Measurements from ENCODE around the gene ANKRD29. TPM values are rescaled to one million over a fixed set of nuclear protein-coding genes. Genes with fewer than 3 reads are reported as not detected.

ANKRD29 gene
- total and polyA plus RNA-seq, 2 of the 4 experiments (the other 2 are of a cell fraction), result 0.18 to 0.31 TPM

GRCh38 chr18:23710946-23711345 is 48.2 kb upstream of the ANKRD29 start:
- intact Hi-C loops (cut with micrococcal nuclease), result no loop called here
- Histone ChIP-seq H4K91ac (ENCODE audit: insufficient read depth, low read depth, low read length) (no peak overlapping the region), H2BK120ac (ENCODE audit: low read depth, low read length) (no peak overlapping the region), H3K9me3 (ENCODE audit: control insufficient read depth, insufficient read depth, low read length) (peaks cover 5% of the 10 kb centered on the region; the same call in 1 of the 2 replicates), H3K9me1 (ENCODE audit: insufficient read depth, low read length) (no peaks in the 10 kb centered on the region), H3K18ac (ENCODE audit: low read depth, low read length) (no peak overlapping the region), H2AK9ac (replicated peaks; ENCODE audit: low read depth, low read length, poor library complexity) (no peak overlapping the region), H4K5ac (ENCODE audit: low read depth, low read length) (no peak overlapping the region), H2AFZ (replicated peaks; ENCODE audit: low read length, poor library complexity) (no peak overlapping the region), H3K4me2 (ENCODE audit: low read depth, low read length) (no peak overlapping the region), H4K20me1 (ENCODE audit: insufficient read depth, low read length) (no peaks in the 10 kb centered on the region), H2BK20ac (ENCODE audit: low read depth, low read length) (no peak overlapping the region), H3K9ac (ENCODE audit: low read depth, low read length) (no peak overlapping the region), H3K27me3 (ENCODE audit: control insufficient read depth, insufficient read depth, low read length) (no peaks in the 10 kb centered on the region), H2BK15ac (ENCODE audit: low read depth, low read length) (no peak overlapping the region), H3K36me3 (ENCODE audit: control insufficient read depth, insufficient read depth, low read length) (no peaks in the 10 kb centered on the region), H3K4me3 (ENCODE audit: insufficient read depth, low read depth, low read length) (no peak overlapping the region), H3K4me1 (ENCODE audit: control insufficient read depth, insufficient read depth, low read length) (no peaks in the 10 kb centered on the region), H3K14ac (replicated peaks; ENCODE audit: low read depth, low read length) (no peak overlapping the region), H3K79me1 (ENCODE audit: low read depth in 1 of 2, low read length in 2 of 2) (no peaks in the 10 kb centered on the region), H3K56ac (ENCODE audit: extremely low read depth, insufficient read depth, low read length) (no peak overlapping the region), H4K8ac (ENCODE audit: low read depth in 2 of 2, low read length in 2 of 2) (no peak overlapping the region), H2BK5ac (ENCODE audit: low read depth, low read length, poor library complexity, severe bottlenecking) (no peak overlapping the region), H3K27ac (ENCODE audit: insufficient read depth, low read length) (no peak overlapping the region), H2AK5ac (ENCODE audit: low read depth, low read length) (no peak overlapping the region), H3K23ac (ENCODE audit: low read depth, low read length) (no peak overlapping the region), H3K4ac (ENCODE audit: low read depth, low read length) (no peak overlapping the region)
- POLR2A ChIA-PET (ENCODE audit: unreplicated experiment), result interaction anchor here (0.6 kb wide), 1 partner anchor 14 kb away, joined by 11 read pairs; no protein-coding TSS in a partner anchor
- TF ChIP-seq CHD1 (IDR thresholded peaks at IDR 0.05; ENCODE audit: low read depth, low read length), result no peak
- no CpG with 5 or more reads among the region's 1 CpG for WGBS, 2 experiments (ENCODE audit: extremely low coverage in 2 of 2, insufficient read length in 1 of 2)
- BruUV-seq (replicated peaks), result no TSS peak
- in situ Hi-C loops (cut with MboI; ENCODE audit: low sequenced_read_pairs), result no loop called here
- ATAC-seq (ENCODE audit: low read depth), result no peak
- no peak for DNase-seq
- dilution Hi-C loops (cut with HindIII; ENCODE audit: low sequenced_read_pairs, unreplicated experiment), result no loop called here
- CTCF ChIA-PET, result interaction anchor here (1.0 kb wide), 1 partner anchor 207 kb away, joined by 3 read pairs; no protein-coding TSS in a partner anchor

All from IMR-90 (cell line).